ENCODE results near the gene LMTK3. TPM values are rescaled to one million over a fixed set of nuclear protein-coding genes. Genes with fewer than 3 reads are reported as not detected.
"Not testable (repeated sequence)": the region's sequence is repeated elsewhere in the genome, so short reads cannot be mapped to it uniquely, and the experiment has no call there.

LMTK3 gene
- polyA plus RNA-seq, 3 donors = 3.5 to 3.7 (median 3.7) TPM

GRCh38 chr19:48543121-48543710 is 31.6 kb upstream of the LMTK3 start:
- DNase-seq = no peak

- DNase-seq = no peak
Measured at GRCh38 chr19:48541813-48542212, 30.2 kb upstream of the LMTK3 start.

- DNase-seq = no peak
Measured at GRCh38 chr19:48540110-48540509, 28.5 kb upstream of the LMTK3 start.

- DNase-seq = no peak
Measured at GRCh38 chr19:48539503-48540096, 28.0 kb upstream of the LMTK3 start.

GRCh38 chr19:48538057-48538456 is 26.4 kb upstream of the LMTK3 start:
- DNase-seq = not testable (repeated sequence)

- no peak for DNase-seq
Measured at GRCh38 chr19:48537541-48537940, 25.9 kb upstream of the LMTK3 start.

GRCh38 chr19:48533770-48534169 is 22.1 kb upstream of the LMTK3 start:
- DNase-seq = no peak

GRCh38 chr19:48530770-48531169 is 19.1 kb upstream of the LMTK3 start:
- no peak for DNase-seq

GRCh38 chr19:48530066-48530720 is 18.6 kb upstream of the LMTK3 start:
- DNase-seq = no peak

- DNase-seq = no peak
Measured at GRCh38 chr19:48529156-48529555, 17.5 kb upstream of the LMTK3 start.

GRCh38 chr19:48524732-48525131 is 13.1 kb upstream of the LMTK3 start:
- no peak for DNase-seq

GRCh38 chr19:48524221-48524620 is 12.6 kb upstream of the LMTK3 start:
- DNase-seq = no peak

GRCh38 chr19:48520134-48520533 is 8.5 kb upstream of the LMTK3 start:
- DNase-seq = no peak

- not testable (repeated sequence) for DNase-seq
Measured at GRCh38 chr19:48519426-48519825, 7.8 kb upstream of the LMTK3 start.

GRCh38 chr19:48518207-48518606 is 6.6 kb upstream of the LMTK3 start:
- DNase-seq = no peak

- no peak for DNase-seq
Measured at GRCh38 chr19:48516536-48516935, 4.9 kb upstream of the LMTK3 start.

GRCh38 chr19:48514123-48514458 is 2.5 kb upstream of the LMTK3 start:
- DNase-seq = no peak

- peak; percentile 64 for DNase-seq
Measured at GRCh38 chr19:48513289-48514122, 1.9 kb upstream of the LMTK3 start.

- DNase-seq = no peak
Measured at GRCh38 chr19:48512504-48513288, 1.1 kb upstream of the LMTK3 start.

GRCh38 chr19:48511321-48511731 is 309 bp downstream of the LMTK3 start:
- no peak for DNase-seq

GRCh38 chr19:48510421-48511268 is 990 bp downstream of the LMTK3 start:
- no peak for DNase-seq
